Body of pancreas (tissue), 4 donors: Measurements from ENCODE around the gene CEP44.

Experiments used
- POLR2A ChIP-seq, 3 donors: fragments of 450-650 bp; IDR thresholded peaks; one replicate each; pipeline ENCODE4 v1.6.1; 2016; ENCODE audit warnings: antibody characterized with exemption in 3 of 3, mild to moderate bottlenecking in 2 of 3
- TF ChIP-seq, protein P1 (sequence below), 7 experiments: fragments of 450-650 bp in 4 of 7; fragments of 200-600 bp in 3 of 7; sonication (generic) in 3 of 7; IDR thresholded peaks; one replicate each; pipeline ENCODE4 v1.5.1; 2016 to 2019; ENCODE audit warnings: antibody characterized with exemption in 7 of 7

DNA sequence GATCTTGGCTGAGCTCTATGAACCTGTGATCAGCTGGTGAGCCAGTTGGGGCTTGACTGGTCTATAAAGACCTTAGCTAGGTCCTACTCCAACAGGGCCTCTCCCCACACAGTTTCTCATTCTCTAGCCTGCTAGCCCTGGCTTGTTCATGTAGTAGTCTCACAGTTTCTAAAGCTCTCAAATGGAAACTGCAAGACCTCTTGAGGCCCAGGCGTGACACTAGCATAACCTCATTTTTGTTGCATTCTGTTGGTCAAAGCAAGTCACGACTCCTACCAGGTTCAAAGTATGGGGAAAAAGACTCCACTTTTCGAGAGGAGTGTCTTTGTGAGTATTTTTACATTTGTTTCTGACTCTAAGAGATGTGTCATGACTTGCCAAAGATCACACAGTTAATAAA, 50.9 kb downstream of the CEP44 start:
- TF ChIP-seq, protein P1, sequence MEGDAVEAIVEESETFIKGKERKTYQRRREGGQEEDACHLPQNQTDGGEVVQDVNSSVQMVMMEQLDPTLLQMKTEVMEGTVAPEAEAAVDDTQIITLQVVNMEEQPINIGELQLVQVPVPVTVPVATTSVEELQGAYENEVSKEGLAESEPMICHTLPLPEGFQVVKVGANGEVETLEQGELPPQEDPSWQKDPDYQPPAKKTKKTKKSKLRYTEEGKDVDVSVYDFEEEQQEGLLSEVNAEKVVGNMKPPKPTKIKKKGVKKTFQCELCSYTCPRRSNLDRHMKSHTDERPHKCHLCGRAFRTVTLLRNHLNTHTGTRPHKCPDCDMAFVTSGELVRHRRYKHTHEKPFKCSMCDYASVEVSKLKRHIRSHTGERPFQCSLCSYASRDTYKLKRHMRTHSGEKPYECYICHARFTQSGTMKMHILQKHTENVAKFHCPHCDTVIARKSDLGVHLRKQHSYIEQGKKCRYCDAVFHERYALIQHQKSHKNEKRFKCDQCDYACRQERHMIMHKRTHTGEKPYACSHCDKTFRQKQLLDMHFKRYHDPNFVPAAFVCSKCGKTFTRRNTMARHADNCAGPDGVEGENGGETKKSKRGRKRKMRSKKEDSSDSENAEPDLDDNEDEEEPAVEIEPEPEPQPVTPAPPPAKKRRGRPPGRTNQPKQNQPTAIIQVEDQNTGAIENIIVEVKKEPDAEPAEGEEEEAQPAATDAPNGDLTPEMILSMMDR (IDR thresholded peaks at IDR 0.05): no peak
- no peak for TF ChIP-seq POLR2A (IDR thresholded peaks at IDR 0.05)
